ENCODE data around the gene CHCHD3.

DNA sequence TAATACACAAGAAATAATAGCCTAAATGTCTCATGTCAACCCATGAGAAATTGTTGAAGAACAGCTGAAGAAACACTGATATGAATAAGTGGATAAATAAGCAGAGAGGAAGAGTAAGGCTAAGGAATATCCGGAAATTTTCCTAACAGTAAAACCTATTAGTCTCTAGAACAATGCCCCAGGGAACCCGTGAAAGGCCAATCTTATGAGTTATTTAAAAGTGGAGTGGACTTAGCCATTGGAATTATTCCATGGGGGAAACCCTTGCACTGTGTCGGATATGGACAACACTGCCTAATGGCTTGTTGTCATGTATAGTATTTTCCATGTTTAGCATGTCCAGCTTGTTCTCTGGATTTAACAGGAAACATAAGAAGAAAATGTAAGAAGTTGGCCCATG is 288.4 kb downstream of the CHCHD3 start:
- no peak for TF ChIP-seq CTCF (conservative IDR thresholded peaks at IDR 0.05 in 1 of 2, IDR thresholded peaks at IDR 0.05 in 1 of 2; ENCODE audit: extremely low read depth in 1 of 2, insufficient read depth in 1 of 2, low read depth in 1 of 2, low read length in 2 of 2)
- no peak for TF ChIP-seq EZH2 (IDR thresholded peaks at IDR 0.05; ENCODE audit: borderline replicate concordance, low read length)
